ENCODE measurements around the gene EXD3.

EXD3 gene

DNA sequence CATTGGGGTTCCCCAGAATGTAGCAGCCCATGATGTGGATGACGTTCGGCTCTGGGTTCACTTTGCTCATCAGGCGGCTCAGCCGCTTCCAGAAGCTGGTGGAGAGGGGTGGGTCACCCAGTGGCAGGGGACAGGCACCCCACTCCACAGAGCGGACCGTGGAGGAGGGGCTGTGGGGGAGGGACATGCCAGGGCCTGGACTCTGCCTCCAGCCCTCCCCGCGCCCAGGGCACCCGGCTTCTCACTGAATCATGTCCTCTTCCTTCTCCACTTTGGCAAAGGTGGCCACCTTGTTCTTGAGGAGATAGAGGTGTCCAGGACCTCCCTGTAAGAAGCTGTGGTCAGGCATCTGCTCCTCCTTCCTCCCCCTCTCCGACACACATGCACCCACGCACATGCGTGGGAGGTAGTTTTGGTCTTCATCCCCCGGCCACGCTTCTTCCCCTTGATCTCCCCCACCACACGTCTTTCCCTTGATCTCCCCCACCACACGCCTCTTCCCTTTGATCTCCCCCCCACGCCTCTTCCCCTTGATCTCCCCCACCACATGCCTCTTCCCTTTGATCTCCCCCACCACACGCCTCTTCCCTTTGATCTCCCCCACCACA is 27.1 kb upstream of the EXD3 start:
- Histone ChIP-seq H3K36me3 (peaks cover 29% of the 10 kb centered on the region), H3K4me3 (ENCODE audit: low read depth, low read length) (no peak overlapping the region), H3K27me3 (ENCODE audit: insufficient read depth, low read depth, severe bottlenecking) (no peaks in the 10 kb centered on the region), H3K9me3 (ENCODE audit: severe bottlenecking) (no peaks in the 10 kb centered on the region), H3K27ac (no peak overlapping the region)
- TF ChIP-seq, protein P1, sequence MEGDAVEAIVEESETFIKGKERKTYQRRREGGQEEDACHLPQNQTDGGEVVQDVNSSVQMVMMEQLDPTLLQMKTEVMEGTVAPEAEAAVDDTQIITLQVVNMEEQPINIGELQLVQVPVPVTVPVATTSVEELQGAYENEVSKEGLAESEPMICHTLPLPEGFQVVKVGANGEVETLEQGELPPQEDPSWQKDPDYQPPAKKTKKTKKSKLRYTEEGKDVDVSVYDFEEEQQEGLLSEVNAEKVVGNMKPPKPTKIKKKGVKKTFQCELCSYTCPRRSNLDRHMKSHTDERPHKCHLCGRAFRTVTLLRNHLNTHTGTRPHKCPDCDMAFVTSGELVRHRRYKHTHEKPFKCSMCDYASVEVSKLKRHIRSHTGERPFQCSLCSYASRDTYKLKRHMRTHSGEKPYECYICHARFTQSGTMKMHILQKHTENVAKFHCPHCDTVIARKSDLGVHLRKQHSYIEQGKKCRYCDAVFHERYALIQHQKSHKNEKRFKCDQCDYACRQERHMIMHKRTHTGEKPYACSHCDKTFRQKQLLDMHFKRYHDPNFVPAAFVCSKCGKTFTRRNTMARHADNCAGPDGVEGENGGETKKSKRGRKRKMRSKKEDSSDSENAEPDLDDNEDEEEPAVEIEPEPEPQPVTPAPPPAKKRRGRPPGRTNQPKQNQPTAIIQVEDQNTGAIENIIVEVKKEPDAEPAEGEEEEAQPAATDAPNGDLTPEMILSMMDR (IDR thresholded peaks at IDR 0.05; ENCODE audit: low read depth, low read length) = no peak
- DNase-seq = no peak

DNA sequence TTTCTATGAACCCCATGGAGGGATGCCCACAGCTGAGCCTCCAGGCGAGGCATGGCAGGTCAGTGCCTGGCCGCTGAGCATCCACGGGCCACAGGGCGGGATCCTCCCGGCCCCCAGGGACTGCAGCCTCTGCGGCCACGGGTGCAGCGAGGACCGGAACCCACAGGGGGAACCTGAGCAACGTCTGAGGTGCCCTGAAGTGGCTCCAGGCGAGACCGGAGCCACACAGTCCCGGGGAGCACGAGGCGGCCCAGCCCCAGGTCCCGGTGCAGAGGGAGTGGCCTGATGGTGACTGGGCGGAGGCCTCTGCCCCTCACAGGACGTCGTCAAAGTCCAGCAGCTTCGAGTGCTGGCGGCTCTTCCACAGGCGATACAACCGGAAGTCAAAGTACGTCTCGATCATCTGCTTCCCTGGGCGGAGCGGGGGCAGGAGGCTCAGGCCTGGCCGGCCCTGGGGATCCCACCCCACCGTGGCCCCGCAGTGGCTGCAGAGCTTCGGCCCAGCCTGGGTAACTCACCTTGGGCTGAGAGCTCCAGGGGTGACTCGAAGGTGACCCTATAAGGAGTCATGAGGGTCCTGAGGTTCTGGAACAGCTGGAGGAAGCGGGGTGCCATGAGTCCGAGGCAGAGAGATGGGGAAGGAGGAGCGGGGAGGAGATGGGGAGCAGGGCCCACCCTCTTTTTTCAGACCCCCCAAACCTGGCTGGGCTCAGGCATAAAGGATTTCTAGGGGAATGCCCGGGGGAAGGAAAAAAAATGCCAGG is 26.3 kb upstream of the EXD3 start:
- no peak overlapping the region for H3K4me3 ChIP-seq (ENCODE audit: low read depth, low read length)
- H3K27me3 ChIP-seq (ENCODE audit: insufficient read depth, low read depth, severe bottlenecking) = no peaks in the 10 kb centered on the region
- peaks cover 21% of the 10 kb centered on the region for H3K36me3 ChIP-seq
- H3K27ac ChIP-seq = no peak overlapping the region
- TF ChIP-seq, protein P1 (IDR thresholded peaks at IDR 0.05; ENCODE audit: low read depth, low read length) = no peak
- DNase-seq = no peak
- H3K9me3 ChIP-seq (ENCODE audit: severe bottlenecking) = no peaks in the 10 kb centered on the region

DNA sequence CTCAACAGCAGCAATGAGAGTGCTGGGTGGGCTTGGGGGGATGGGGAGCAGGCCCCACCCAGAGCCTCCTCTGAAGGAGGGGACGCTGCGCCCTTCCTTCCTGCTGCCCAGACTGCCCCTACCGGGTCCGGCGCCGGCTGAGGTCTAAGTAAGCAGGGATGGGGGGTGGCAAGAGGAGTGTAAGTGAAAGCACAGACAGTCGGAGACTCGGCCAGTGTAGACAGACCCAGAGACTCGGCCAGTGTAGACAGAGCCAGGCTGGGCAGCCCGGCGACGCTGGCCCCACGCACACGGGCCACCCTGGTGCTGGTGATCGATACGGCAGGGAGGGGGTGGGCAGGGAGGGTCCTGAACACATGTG is 25.6 kb upstream of the EXD3 start:
- no peak for DNase-seq
- Histone ChIP-seq H3K27me3 (ENCODE audit: insufficient read depth, low read depth, severe bottlenecking) (no peaks in the 10 kb centered on the region), H3K36me3 (peaks cover 19% of the 10 kb centered on the region), H3K4me3 (ENCODE audit: low read depth, low read length) (no peak overlapping the region), H3K27ac (no peak overlapping the region), H3K9me3 (ENCODE audit: severe bottlenecking) (no peaks in the 10 kb centered on the region)
- TF ChIP-seq, protein P1 (IDR thresholded peaks at IDR 0.05; ENCODE audit: low read depth, low read length) = no peak

DNA sequence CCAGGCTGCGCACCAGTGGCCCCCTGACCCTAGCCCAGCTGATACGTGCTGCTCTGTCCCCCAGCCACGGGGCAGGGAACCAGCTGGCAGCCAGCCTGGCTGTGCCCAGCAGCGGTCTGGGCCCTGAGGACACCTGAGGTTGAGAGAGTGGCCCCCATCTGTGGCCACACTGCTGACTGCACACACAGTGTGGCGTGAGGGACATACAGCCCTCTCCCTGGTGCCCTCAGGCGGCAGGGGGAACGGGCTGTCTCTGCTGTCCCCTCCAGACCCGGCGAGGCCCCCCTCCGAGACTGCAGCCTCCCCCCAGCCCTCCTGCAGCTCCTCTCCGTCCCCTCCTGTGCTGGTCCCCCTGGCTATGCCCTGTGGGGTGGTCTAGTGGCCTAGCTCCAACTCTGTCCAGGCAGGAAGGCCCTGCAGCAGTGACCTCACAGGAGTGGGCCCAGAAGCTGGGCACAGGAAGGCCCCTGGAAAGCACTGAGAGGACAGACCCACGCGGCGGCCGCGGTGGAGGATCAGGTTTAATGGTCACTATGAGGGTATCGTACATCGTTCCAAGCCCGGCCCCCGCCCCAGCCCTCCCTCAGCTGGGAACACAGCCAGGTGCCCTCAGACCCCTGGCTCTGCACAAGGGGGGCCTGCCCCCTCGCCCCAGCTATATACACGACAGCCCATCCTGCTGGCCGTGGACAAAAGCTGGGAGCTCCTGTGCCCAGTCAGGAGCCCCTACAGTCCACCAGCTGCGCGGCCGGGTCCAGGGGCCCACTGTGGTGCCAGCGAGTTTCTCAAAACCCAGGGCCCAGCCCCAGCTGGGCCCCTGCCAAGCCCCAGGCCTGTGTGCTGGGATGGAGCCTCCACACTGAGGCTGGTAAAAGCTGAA is 25.0 kb upstream of the EXD3 start:
- H3K36me3 ChIP-seq = peaks cover 13% of the 10 kb centered on the region
- H3K9me3 ChIP-seq (ENCODE audit: severe bottlenecking) = no peaks in the 10 kb centered on the region
- no peak for DNase-seq
- no peak overlapping the region for H3K27ac ChIP-seq
- TF ChIP-seq, protein P1 (IDR thresholded peaks at IDR 0.05; ENCODE audit: low read depth, low read length) = no peak
- no peaks in the 10 kb centered on the region for H3K27me3 ChIP-seq (ENCODE audit: insufficient read depth, low read depth, severe bottlenecking)
- no peak overlapping the region for H3K4me3 ChIP-seq (ENCODE audit: low read depth, low read length)

DNA sequence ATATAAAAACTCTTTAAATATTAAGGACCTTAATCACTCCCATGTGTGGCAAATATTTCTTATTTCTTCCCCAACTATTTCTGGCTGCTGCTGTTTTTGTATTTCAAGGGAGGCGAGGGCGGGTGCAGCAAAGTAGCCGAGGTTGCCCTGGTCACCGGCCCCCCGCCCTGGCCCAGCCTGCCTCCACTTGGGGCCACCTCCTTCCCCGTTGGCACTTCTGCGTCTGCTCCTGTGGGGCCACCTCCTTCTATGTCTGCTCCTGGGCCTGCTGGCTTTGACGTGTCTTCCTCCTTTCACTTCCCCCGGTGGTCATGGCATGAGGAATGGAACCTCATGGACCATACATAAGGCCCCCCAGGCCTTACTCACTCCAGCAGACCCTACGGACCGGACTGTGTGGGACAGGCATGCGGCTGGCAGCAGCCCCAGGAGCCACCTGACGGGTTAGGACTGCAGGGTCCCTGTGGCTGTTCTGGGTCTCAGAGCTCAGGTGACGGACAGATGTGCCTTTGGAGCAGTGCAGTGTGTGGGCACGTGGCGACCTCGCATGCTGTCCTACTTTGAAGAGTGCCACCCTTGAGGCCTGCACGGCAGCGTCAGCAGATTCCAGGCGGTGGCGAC is 24.0 kb upstream of the EXD3 start:
- H3K36me3 ChIP-seq = peaks cover 7% of the 10 kb centered on the region
- no peak overlapping the region for H3K27ac ChIP-seq
- no peak overlapping the region for H3K4me3 ChIP-seq (ENCODE audit: low read depth, low read length)
- H3K9me3 ChIP-seq (ENCODE audit: severe bottlenecking) = no peaks in the 10 kb centered on the region
- no peak for DNase-seq
- H3K27me3 ChIP-seq (ENCODE audit: insufficient read depth, low read depth, severe bottlenecking) = no peaks in the 10 kb centered on the region
- TF ChIP-seq, protein P1 (IDR thresholded peaks at IDR 0.05; ENCODE audit: low read depth, low read length) = no peak

All from WERI-Rb-1 (cell line).